Measurements from ENCODE around the gene RAB44. TPM values are rescaled to one million over a fixed set of nuclear protein-coding genes. Genes with fewer than 3 reads are reported as not detected.

The RAB44 gene
- total and polyA plus RNA-seq, 9 of the 15 experiments (the other 6 are each of a cell fraction or from before 2014, with no cell fraction given): not detected

GRCh38 chr6:36682328-36683144 lies 15.1 kb upstream of the RAB44 start (continued):
- TF ChIP-seq SMARCA4 (IDR thresholded peaks at IDR 0.05) (0 out of 2 replicates have a peak, but pooled peaks have one; percentile 23), ARID1B (IDR thresholded peaks at IDR 0.05) (peak; percentile 51; the same call in 1 of the 2 replicates), SOX6 (IDR thresholded peaks at IDR 0.05) (no peak), HMBOX1 (IDR thresholded peaks at IDR 0.05) (0 out of 2 replicates have a peak, but pooled peaks have one; percentile 5), ZNF347 (CRISPR knock-in tag; IDR thresholded peaks at IDR 0.05; ENCODE audit: low read depth) (no peak), E2F3 (CRISPR knock-in tag; IDR thresholded peaks at IDR 0.05) (no peak), GATA2 (CRISPR knock-in tag; IDR thresholded peaks at IDR 0.05) (peak; percentile 76), DACH1 (IDR thresholded peaks at IDR 0.05; ENCODE audit: partially characterized antibody) (peak; percentile 27), MAZ (CRISPR knock-in tag; conservative IDR thresholded peaks at IDR 0.05 in 1 of 2, IDR thresholded peaks at IDR 0.05 in 1 of 2) (0 out of 4 replicates have a peak, but pooled peaks of 1 of the 2 experiments have one; percentile 22), ZNF764 (CRISPR knock-in tag; IDR thresholded peaks at IDR 0.05; ENCODE audit: low read depth) (no peak), FOS (IDR thresholded peaks at IDR 0.05; ENCODE audit: extremely low read depth, insufficient read length) (peak; percentile 19), ZNF121 (CRISPR knock-in tag; conservative IDR thresholded peaks at IDR 0.05) (no peak), THRAP3 (IDR thresholded peaks at IDR 0.05; ENCODE audit: borderline replicate concordance) (no peak)
- TF ChIP-seq, protein P1, sequence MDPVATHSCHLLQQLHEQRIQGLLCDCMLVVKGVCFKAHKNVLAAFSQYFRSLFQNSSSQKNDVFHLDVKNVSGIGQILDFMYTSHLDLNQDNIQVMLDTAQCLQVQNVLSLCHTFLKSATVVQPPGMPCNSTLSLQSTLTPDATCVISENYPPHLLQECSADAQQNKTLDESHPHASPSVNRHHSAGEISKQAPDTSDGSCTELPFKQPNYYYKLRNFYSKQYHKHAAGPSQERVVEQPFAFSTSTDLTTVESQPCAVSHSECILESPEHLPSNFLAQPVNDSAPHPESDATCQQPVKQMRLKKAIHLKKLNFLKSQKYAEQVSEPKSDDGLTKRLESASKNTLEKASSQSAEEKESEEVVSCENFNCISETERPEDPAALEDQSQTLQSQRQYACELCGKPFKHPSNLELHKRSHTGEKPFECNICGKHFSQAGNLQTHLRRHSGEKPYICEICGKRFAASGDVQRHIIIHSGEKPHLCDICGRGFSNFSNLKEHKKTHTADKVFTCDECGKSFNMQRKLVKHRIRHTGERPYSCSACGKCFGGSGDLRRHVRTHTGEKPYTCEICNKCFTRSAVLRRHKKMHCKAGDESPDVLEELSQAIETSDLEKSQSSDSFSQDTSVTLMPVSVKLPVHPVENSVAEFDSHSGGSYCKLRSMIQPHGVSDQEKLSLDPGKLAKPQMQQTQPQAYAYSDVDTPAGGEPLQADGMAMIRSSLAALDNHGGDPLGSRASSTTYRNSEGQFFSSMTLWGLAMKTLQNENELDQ (CRISPR knock-in tag; IDR thresholded peaks at IDR 0.05; ENCODE audit: borderline replicate concordance): peak; percentile 28; the same call in 1 of the 2 replicates
- TF ChIP-seq, protein P2, sequence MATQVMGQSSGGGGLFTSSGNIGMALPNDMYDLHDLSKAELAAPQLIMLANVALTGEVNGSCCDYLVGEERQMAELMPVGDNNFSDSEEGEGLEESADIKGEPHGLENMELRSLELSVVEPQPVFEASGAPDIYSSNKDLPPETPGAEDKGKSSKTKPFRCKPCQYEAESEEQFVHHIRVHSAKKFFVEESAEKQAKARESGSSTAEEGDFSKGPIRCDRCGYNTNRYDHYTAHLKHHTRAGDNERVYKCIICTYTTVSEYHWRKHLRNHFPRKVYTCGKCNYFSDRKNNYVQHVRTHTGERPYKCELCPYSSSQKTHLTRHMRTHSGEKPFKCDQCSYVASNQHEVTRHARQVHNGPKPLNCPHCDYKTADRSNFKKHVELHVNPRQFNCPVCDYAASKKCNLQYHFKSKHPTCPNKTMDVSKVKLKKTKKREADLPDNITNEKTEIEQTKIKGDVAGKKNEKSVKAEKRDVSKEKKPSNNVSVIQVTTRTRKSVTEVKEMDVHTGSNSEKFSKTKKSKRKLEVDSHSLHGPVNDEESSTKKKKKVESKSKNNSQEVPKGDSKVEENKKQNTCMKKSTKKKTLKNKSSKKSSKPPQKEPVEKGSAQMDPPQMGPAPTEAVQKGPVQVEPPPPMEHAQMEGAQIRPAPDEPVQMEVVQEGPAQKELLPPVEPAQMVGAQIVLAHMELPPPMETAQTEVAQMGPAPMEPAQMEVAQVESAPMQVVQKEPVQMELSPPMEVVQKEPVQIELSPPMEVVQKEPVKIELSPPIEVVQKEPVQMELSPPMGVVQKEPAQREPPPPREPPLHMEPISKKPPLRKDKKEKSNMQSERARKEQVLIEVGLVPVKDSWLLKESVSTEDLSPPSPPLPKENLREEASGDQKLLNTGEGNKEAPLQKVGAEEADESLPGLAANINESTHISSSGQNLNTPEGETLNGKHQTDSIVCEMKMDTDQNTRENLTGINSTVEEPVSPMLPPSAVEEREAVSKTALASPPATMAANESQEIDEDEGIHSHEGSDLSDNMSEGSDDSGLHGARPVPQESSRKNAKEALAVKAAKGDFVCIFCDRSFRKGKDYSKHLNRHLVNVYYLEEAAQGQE (IDR thresholded peaks at IDR 0.05; ENCODE audit: borderline replicate concordance): peak; percentile 19; the same call in 1 of the 2 replicates
- TF ChIP-seq, protein P2 (CRISPR knock-in tag; IDR thresholded peaks at IDR 0.05; ENCODE audit: low read depth): no peak

Measured in K562 (cell line).